GM11168 (cell line): ENCODE results near the gene TTLL13.
"Not testable (repeated sequence)": the region's sequence is repeated elsewhere in the genome, so short reads cannot be mapped to it uniquely, and the experiment has no call there.

Source experiments
- in situ Hi-C: fragments of 300-500 bp; cut with MboI; formaldehyde crosslinking; loops from one replicate; pipeline ENCODE4 v1.12.0; 2022; ENCODE audit warnings: low sequenced_read_pairs; ENCODE audit not compliant: unreplicated experiment

TTLL13 gene

DNA sequence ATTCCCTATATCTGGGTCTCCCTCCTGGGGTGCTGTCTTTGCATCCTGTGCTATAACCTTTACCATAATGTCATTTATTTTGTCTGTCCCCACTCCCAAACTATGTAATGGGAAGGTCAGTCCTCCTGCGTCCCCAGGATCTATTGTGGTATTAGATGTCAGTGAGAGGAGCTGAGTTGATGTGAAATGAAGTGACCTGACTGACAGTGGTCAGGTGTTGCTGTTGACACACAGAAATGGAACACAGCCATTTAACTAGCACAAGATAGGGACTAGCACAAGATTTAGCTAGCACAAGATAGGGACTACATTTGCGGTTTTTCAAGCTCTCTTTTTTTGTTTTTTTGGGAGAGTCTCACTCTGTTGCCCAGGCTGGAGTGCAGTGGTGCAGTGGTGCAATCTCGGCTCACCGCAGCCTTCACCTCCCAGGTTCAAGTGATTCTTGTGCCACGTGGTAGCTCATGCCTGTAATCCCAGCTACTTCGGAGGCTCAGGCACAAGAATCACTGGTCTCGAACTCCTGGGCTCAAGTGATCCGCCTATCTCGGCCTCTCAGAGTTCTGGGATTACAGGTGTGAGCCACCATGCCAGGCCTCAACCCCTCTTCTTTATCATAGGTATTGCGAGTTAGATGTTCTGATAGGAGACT, 21.3 kb downstream of the TTLL13 start:
- in situ Hi-C loops = loop anchor here (25.0 kb wide), 1 partner anchor 533 kb away; no protein-coding TSS in a partner anchor

DNA sequence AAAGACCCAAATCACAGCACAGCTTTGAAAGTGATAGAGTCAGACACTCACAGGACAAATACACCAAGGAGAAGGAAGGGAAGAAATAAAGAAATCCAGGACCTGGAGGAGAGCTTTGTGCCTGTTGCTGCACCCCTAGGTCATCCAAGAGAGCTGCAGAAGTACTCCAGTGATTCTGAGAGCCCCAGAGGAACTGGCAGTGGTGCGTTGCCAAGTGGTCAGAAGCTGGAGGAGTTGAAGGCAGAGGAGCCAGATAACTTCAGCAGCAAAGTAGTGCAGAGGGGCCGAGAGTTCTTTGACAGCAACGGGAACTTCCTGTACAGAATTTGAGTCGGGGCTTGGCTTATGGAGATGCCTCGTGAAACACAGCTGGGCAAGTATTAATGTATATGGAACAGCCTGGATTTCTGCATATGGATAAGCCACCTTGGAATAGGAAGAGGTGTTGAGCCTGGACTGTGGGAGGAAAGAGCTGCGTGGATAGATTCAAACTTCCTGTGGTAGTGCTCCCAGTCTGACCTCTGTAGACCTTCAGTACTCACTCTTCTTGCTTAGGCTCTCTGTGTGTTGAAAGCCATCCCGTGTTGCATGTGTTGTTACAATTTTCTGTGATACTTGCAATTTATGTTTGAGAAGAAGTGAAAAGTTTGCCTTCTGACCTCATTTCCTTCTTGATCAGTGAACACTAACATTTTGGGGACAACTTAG, 22.3 kb downstream of the TTLL13 start:
- in situ Hi-C loops = loop anchor here (25.0 kb wide), 1 partner anchor 534 kb away; no protein-coding TSS in a partner anchor

DNA sequence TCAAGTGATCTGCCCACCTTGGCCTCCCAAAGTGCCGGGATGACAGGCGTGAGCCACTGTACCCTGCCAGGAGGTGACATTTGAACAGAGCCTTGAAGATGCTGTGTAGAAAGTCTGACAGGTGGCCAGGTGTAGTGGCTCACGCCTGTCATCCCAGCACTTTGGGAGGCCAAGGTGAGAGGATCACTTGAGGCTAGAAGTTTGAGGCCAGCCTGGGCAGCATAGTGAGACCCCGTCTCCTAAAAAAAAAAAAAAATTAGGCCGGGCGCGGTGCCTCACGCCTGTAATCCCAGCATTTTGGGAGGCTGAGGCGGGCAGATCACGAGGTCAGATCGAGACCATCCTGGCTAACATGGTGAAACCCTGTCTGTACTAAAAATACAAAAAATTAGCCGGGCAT, 29.1 kb downstream of the TTLL13 start:
- in situ Hi-C loops = not testable (repeated sequence)

DNA sequence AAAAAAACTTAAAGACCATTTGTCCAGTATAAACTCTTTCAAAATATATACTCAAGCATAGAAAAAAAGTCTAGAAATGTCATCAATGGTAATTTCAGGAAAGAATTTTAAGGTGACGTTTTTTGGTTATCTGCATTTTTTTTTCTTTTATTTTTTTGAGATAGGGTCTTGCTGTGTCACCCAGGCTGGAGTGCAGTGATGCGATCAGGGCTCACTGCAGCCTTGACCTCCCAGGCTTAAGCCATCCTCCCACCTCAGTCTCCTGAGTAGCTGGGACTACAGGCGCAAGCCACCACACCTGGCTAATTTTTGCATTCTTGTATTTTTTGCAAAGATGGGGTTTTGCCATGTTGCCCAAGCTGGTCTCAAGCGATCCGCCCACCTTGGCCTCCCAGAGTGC, 31.4 kb downstream of the TTLL13 start:
- in situ Hi-C loops = not testable (repeated sequence)

DNA sequence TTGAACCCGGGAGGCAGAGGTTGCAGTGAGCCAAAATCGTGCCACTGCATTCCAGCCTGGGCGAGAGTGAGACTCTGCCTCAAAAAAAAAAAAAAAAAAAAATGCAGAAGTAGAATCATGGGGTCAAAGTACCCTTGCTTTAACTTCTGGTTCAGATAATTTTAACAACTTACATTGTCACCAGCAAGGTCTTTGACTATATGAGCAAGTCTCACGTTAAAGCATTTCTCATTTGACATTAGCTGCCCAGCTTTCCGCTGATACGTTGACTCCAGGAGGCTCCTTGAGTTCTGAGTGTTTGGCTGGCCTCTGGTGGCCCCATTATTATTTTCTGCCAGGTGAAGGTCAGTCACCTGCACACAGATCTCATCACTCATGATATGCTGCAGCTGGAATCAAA, 32.3 kb downstream of the TTLL13 start:
- in situ Hi-C loops = not testable (repeated sequence)

DNA sequence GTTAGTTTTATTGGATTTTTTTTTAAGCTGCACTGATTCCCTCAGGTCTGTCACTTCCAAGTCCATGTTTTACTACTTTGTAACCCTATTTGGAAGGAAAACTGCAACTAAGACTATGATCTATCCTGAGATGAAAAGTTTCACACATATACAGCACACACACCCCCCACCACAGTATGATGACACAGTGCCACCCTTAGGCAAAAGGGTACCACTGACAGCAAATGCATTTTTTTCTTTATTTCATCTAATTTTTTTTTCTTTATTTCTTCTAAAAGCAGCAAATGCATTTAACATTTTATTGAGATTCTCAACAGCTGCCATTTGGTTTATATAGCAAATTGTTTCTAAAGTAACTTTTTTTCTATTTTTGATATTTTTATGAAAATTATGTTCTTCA, 37.3 kb downstream of the TTLL13 start:
- in situ Hi-C loops = no loop called here

DNA sequence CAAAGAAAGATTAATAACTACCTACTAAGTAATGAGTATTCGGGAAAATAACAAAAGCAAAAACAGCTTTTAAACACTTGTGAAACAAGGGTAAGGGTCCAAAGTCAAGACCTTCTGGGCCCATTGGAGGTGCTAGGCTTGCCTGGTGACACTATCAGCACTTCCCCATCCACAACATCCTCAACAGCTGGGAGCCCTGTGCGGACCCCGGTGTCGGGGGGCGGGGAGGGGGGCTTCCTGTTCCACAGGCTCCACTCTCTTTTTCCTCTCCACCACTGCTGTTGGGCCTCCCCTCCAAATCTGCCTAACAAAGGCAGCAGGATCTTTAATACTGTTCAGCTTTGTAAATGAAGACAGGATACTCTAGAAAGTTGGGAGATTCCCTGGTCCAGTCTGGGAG, 37.7 kb downstream of the TTLL13 start:
- in situ Hi-C loops = no loop called here

DNA sequence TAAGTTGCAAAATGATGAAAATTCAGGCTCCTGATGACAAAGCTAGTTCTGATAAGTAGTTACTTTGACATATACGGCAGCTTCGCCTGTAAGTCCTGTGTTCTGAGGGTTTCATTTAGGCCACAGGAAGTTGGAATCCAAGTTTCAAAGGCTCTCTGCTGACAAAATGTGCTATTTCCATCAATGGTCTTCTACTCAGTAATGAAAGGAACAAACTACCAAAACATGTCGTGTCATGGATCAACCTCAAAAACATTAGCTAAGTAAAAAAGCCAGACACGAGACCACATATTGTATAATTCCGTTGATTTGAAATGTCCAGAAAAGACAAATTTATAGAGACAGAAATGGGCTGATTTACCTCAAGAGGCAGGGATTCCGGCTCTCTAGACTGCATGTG, 38.6 kb downstream of the TTLL13 start:
- in situ Hi-C loops = no loop called here

DNA sequence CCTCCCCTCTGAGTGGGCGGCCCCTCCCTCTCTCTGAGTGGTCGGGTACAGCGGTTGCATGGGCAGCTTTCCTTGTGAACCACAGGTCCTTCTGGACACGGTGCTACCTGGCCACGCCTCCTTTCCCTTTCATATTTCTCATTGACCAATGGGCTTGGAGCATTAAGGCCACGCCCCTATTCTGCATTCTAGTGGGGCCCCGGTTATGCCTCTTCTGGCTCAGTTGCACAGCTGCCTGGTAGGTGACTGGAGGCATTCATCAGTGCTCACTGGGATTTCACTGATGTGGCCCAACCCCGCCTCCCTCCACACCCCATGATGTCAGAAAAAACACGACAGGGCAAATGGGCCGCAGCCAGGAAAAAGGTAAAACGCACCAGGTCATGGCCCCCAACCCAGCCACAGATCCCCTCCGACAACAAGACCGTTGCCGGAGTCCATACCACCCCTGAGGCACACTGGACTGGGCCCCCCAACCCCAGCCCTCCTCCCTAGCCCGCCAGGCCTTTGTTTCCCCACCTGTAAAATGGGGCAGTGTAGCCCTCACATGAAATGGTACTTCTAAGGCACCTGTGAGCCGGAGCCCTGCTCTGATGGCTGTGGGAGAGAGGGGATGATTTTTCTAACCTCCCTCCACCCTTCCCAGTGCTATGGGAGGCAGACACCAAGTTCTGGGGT, 42.5 kb downstream of the TTLL13 start:
- in situ Hi-C loops = no loop called here

DNA sequence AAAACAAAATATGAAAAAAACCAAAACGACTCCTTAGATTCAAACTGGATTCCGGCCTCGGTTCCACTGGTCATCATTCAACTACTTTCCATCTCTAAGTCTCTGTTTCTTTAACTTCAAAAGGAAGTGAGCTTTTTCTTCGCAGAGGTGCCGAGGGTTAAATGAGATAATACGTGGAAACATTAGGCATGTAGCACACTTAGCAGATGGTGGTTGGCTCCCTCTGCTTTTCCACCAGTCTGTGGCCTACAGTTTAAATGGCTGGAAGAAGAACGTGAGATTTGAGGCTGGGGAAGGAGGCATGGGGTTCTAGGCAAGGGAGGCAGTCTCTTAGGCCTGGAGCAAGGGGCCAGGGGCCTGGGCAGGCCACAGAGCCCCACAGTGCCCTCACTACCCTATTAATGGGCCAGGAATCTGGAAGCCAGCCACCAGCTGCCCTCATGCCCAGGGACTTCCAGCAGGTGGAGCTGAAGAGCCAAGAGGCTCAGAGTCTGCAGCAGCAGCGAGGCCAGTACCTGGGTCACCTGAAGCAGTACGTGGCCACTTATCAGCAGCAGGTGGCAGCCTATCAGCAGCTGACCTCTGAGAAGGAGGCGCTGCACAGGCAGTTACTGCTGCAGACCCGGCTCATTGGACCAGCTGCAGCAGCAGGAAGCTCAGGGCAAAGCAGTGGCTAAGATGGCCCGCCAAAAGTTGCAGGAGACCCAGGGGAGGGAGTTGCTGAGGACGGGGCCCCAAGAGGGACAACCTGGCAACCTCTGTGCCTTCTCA, 43.9 kb downstream of the TTLL13 start:
- in situ Hi-C loops = not testable (repeated sequence)

DNA sequence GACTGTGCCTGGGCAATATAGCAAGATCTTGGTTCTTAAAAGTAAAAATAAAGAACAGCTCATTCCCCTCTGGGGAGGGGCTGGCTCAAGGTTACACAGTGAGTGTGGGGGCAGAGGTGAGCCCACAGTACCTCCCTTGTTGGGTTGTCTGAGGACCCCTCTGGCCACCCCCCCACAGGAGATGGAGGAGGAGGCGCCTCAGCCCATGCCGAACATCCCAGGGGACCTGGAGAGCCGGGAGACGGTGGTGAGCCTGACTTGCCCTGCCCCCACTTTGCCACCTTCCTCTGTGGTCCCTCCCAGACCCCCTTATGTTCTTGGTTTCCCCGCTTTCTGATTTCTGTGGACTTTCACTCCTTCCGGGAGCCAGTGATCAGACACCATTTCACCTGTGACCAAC, 44.8 kb downstream of the TTLL13 start:
- in situ Hi-C loops = no loop called here

DNA sequence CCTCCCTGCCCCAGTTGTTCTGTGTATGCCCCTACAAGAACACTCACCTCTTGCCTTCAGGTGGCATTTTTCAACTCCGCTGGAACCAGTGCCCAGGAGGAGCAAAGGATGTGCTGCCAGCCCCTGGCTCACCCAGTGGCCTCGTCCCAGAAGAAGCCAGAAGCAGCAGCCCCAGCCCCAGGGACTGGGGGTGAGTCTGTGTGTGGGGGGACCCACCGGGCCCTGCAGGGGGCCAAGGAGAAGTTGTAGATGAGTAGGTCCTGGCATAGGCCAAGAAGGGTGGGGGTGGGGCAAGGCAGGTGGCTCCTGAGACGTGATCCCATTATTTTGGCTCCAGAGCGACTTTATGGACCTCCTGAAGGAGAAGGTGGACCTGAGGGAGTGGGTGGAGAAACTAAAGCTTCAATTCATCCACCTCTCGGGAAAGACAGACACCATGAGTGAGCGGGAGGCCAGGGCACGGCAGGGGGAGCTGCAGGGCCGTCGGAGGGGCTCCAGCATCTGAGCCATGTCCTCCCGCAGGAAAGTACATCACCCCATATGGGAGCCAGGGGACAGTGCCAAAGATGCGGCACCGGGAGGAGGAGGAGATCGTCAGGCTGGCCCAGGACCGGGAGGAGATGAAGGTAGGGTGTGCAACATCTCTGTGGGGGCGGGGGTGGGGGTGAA, 45.4 kb downstream of the TTLL13 start:
- in situ Hi-C loops = no loop called here

DNA sequence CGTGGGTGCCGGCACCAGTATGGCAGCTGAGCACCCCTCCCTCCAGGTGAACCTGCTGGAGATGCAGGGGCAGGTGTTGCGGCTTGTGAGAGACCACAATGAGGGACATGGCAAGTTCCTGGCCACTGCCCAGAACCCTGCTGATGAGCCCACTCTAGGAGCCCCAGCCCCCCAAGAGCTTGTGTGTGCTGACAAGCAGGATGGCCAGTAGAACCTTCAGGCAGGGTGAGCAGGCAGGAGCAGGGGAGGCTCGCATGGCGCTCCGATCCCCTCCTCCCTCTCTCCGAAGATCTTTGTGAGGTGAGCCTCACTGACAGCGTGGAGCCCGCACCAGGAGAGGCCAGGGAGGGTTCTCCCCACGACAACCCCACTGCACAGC, 45.9 kb downstream of the TTLL13 start:
- in situ Hi-C loops = no loop called here

DNA sequence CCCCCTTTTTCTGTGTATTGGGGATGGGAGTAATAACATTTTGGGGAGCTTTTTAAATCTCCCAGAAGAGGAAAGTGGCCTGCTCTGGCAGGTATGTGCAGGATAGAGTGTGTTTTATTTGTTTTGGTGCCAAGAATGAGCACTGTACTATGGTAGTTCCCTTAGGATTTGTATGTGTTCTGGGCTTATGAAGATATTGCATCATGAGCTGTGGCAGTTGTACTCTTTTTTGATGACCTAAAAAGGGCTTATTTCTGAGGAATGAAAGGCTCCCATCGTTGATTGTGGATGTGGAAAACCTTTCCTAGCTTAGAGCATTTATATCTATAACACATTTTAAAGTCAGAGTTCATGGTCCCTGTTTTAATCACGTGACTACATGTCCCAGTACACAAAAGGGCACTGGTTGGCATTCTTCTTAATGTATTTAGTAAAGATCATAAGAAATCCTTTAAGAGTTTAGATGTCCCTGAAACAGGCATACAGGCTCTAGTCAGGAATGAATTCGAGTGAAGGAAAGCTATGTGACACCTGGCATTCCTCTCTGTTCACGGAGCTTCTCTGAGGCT, 47.0 kb downstream of the TTLL13 start:
- in situ Hi-C loops = not testable (repeated sequence)

DNA sequence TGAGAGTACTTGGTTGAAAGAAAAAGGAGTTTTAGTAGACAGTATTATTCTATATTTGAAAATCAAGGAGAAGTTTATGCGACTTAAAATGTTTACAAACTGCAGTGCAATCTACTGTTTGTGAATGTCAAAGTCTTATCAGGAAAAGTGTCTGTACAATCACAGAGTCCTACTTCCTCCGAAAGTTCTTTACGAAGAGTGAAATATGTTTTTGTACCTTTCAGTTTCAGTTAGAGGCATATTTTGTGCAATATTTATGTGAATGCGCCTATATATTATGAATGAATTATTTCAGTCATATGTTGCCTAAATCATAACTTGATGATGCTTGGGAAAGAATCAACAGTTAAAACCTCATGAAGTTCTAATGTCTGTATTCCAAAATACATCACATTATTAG, 47.7 kb downstream of the TTLL13 start:
- in situ Hi-C loops = no loop called here

DNA sequence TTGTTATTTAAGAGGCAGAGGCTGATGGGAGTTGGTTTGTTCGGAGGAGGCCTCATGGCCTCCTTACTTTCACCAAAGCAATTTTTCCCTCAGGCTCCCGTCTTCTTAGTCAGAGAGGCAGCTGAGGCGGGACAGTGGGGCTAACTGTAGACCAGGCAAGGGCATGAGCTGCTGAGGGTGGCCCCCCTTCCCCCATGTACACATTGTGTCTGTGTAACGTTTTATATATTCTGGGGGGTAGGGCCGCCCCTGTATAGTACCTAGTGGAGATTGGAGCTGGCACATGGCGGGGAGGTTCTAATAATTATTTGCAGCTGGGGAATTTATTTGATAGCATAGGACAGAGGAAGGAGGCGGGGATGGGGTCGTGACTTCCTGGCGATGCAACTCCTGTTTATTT, 51.2 kb downstream of the TTLL13 start:
- in situ Hi-C loops = loop anchor here (25.0 kb wide), 1 partner anchor 587 kb away; the partner anchor contains the start of gene FES

DNA sequence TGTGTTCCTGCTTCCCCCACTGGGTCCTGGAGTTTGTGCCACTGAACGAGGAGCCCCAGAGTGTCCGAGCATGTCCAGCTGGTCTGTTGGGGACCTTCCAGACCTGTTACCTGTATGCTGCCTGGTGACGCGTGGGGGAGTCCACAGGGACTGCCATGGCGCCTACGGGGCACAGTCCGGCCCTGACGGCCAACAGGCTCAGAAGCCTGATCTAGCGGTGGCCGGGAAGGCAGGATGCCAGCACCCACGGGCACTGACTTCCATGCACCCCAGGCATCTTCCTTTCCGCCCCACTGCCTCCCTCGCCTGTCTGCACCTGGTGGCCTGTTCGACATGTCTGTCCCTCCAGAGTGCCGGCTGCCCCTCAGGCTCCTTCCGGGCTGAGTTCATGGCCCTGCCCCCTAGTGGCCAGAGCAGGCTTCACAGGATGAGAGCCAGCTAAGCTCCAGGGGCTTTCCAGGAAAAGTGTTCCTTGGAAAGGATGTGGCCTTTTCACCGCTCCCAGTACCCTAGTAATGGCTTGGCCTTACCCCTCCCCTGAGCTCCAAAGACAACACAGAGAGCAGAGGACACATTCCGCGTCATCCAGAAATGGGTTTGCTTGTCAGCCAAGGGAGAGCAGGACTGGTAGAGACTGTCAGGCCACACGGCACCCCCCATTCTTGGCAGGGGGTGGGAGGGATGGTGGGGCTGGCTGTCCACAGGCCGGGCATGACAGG, 51.8 kb downstream of the TTLL13 start:
- in situ Hi-C loops = loop anchor here (25.0 kb wide), 1 partner anchor 586 kb away; the partner anchor contains the start of gene FES

DNA sequence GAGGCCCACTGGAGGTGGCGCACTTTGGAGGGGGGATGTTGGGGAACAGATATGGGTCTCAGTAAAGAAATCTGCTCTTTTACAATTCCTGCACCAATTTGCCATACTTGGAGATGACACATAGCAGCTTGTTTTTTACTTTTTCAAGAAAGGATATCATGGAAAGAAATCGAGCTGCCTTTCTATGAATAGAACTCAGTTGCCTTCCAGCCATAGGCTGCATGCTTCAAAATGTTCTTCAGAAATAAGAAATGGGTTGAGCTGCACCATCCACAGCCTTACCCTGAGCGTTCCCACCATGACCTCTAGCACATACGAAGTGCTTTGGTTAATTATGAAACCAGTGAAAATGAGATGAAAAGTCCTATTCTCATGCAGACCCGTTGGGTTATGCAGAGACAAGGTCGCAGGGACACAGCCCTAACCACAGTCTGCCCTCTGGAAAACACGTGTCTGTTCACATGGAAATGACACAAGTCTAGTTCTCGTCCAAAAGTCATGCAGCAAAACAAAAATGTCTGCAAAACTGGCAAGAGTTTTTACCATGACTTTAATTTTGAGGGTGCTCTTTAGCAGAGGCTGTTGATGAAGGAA, 52.4 kb downstream of the TTLL13 start:
- in situ Hi-C loops = loop anchor here (25.0 kb wide), 1 partner anchor 585 kb away; the partner anchor contains the start of gene FES

DNA sequence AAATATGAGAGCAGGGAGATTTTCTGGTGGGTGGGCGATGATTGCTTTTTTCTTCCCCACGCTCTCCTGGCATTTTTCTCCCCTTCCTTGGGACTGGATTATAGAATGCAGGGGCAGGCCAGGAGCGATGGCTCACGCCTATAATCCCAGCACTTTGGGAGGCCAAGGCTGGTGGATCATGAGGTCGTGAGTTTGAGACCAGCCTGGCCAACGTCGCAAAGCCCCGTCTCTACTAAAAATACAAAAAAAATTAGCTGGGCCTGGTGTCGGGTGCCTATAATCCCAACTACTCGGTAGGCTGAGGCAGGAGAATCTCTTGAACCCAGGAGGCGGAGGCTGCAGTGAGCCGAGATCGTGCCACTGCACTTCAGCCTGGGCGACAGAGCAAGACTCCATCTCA, 56.0 kb downstream of the TTLL13 start:
- in situ Hi-C loops = loop anchor here (25.0 kb wide), 1 partner anchor 582 kb away; the partner anchor contains the start of gene FES
